Astrocyte of the cerebellum (primary cell): ENCODE measurements around the gene SGCD.

Experiments
- DNase-seq: peaks from one replicate; pipeline ENCODE4 v3.0.0-alpha.2; 2011; ENCODE audit warnings: low read depth
- H3K4me3 ChIP-seq: 2 replicates; pipeline ENCODE4 v1.5.1; 2011; ENCODE audit warnings: mild to moderate bottlenecking, low read depth, low read length, moderate library complexity
- CTCF ChIP-seq: IDR thresholded peaks from 2 replicates; pipeline ENCODE4 v1.5.1; 2012; ENCODE audit warnings: low read length, low read depth, moderate library complexity, mild to moderate bottlenecking; ENCODE audit errors: missing control alignments
- in situ Hi-C: cut with HindIII; loops from 2 replicates; pipeline ENCODE4 v1.10.0; 2017; ENCODE audit warnings: low sequenced_read_pairs

Gene SGCD

GRCh38 chr5:156367597-156367996 lies 40.6 kb downstream of the SGCD start:
- no peak overlapping the region for H3K4me3 ChIP-seq
- in situ Hi-C loops, result no loop called here
- DNase-seq, result no peak
- no peak for TF ChIP-seq CTCF

- in situ Hi-C loops, result no loop called here
- H3K4me3 ChIP-seq, result no peak overlapping the region
- no peak for TF ChIP-seq CTCF
- DNase-seq, result no peak
Measured at GRCh38 chr5:156375895-156376495, 49.0 kb downstream of the SGCD start.

- DNase-seq, result no peak
- H3K4me3 ChIP-seq, result no peak overlapping the region
- no peak for TF ChIP-seq CTCF
- in situ Hi-C loops, result no loop called here
Measured at GRCh38 chr5:156376751-156377150, 49.8 kb downstream of the SGCD start.

- no peak overlapping the region for H3K4me3 ChIP-seq
- in situ Hi-C loops, result no loop called here
- no peak for DNase-seq
- no peak for TF ChIP-seq CTCF
Measured at GRCh38 chr5:156378159-156378558, 51.2 kb downstream of the SGCD start.

- TF ChIP-seq CTCF, result no peak
- no peak overlapping the region for H3K4me3 ChIP-seq
- DNase-seq, result no peak
- in situ Hi-C loops, result no loop called here
Measured at GRCh38 chr5:156379206-156379605, 52.2 kb downstream of the SGCD start.

GRCh38 chr5:156380848-156381247 lies 53.9 kb downstream of the SGCD start:
- in situ Hi-C loops, result no loop called here
- H3K4me3 ChIP-seq, result no peak overlapping the region
- DNase-seq, result peak; percentile 12
- no peak for TF ChIP-seq CTCF
